ENCODE measurements around the gene BEAN1. TPM values are rescaled to one million over a fixed set of nuclear protein-coding genes. Genes with fewer than 3 reads are reported as not detected.

The BEAN1 gene
- total and polyA plus RNA-seq, 9 of the 15 experiments (the other 6 are each of a cell fraction or from before 2014, with no cell fraction given) = not detected

GRCh38 chr16:66444049-66444481 lies 17.0 kb downstream of the BEAN1 start:
- no peaks in the 10 kb centered on the region for H3K36me3 ChIP-seq (ENCODE audit: control insufficient read depth, insufficient read depth, low read length)
- WGBS (ENCODE audit: insufficient coverage, low coverage, missing lambda C conversion rate) = 4% methylated on average over 3 of the region's 3 CpGs
- ChIA-PET CTCF (ENCODE audit: low intra/inter-chr PET ratio) (no interaction called here), POLR2A (interaction anchor here (1.2 kb wide), 1 partner anchor 24 kb away, joined by 3 read pairs; no protein-coding TSS in a partner anchor)
- FAIRE-seq = no peak
- no peaks in the 10 kb centered on the region for H4K20me1 ChIP-seq (replicated peaks; ENCODE audit: control insufficient read depth, insufficient read depth, low read length)
- H3K9me3 ChIP-seq (replicated peaks; ENCODE audit: control insufficient read depth, insufficient read depth, low read depth, low read length) = no peaks in the 10 kb centered on the region
- peak; percentile 76 for ATAC-seq
- BruUV-seq (replicated peaks) = no TSS peak
- intact Hi-C loops (cut with micrococcal nuclease) = no loop called here
- no peak overlapping the region for H3K4me3 ChIP-seq
- H3K27me3 ChIP-seq (ENCODE audit: control insufficient read depth in 2 of 2, insufficient read depth in 2 of 2, low read length in 2 of 2) = peaks cover 6 to 51% of the 10 kb centered on the region in 2 experiments; a peak in 3 of 5 replicates
- no peak overlapping the region for H2AFZ ChIP-seq (ENCODE audit: low read depth, low read length)
- TF ChIP-seq CTCF (IDR thresholded peaks at IDR 0.05 in 2 of 3, conservative IDR thresholded peaks at IDR 0.05 in 1 of 3; ENCODE audit: insufficient read depth in 2 of 3, low read depth in 1 of 3, low read length in 3 of 3) (peak in 2 of 3 experiments; percentile 11 to 36; a peak in 2 of 6 replicates), ZNF561 (CRISPR knock-in tag; conservative IDR thresholded peaks at IDR 0.05) (no peak)
- no peak for DNase-seq (ENCODE audit: extremely low read depth in 1 of 4, low spot score in 3 of 4)
- H3K9ac ChIP-seq (ENCODE audit: insufficient read depth in 1 of 2, low read depth in 2 of 2, low read length in 2 of 2) = no peak overlapping the region
- no peak overlapping the region for H3K4me2 ChIP-seq (ENCODE audit: insufficient read depth, low read length)
- H3K4me1 ChIP-seq (replicated peaks in 1 of 2; ENCODE audit: control insufficient read depth in 2 of 2, insufficient read depth in 2 of 2, low read length in 2 of 2) = no peaks in the 10 kb centered on the region
- H3K27ac ChIP-seq (ENCODE audit: extremely low read depth, low read depth, low read length) = no peak overlapping the region
- no peaks in the 10 kb centered on the region for H3K9me1 ChIP-seq (ENCODE audit: control insufficient read depth, insufficient read depth, low read length)
- no peaks in the 10 kb centered on the region for H3K79me2 ChIP-seq (ENCODE audit: control insufficient read depth, insufficient read depth, low read length)
- in situ Hi-C loops (cut with MboI) = no loop called here

- Histone ChIP-seq H3K4me3 (no peak overlapping the region), H3K27ac (ENCODE audit: extremely low read depth, low read depth, low read length) (no peak overlapping the region), H3K9ac (ENCODE audit: insufficient read depth in 1 of 2, low read depth in 2 of 2, low read length in 2 of 2) (no peak overlapping the region), H2AFZ (ENCODE audit: low read depth, low read length) (no peak overlapping the region), H3K4me2 (ENCODE audit: insufficient read depth, low read length) (no peak overlapping the region), H3K9me1 (ENCODE audit: control insufficient read depth, insufficient read depth, low read length) (no peaks in the 10 kb centered on the region), H3K9me3 (replicated peaks; ENCODE audit: control insufficient read depth, insufficient read depth, low read depth, low read length) (no peaks in the 10 kb centered on the region), H3K36me3 (ENCODE audit: control insufficient read depth, insufficient read depth, low read length) (no peaks in the 10 kb centered on the region), H3K4me1 (replicated peaks in 1 of 2; ENCODE audit: control insufficient read depth in 2 of 2, insufficient read depth in 2 of 2, low read length in 2 of 2) (no peaks in the 10 kb centered on the region), H4K20me1 (replicated peaks; ENCODE audit: control insufficient read depth, insufficient read depth, low read length) (no peaks in the 10 kb centered on the region), H3K27me3 (ENCODE audit: control insufficient read depth in 2 of 2, insufficient read depth in 2 of 2, low read length in 2 of 2) (peaks cover 3 to 35% of the 10 kb centered on the region in 2 experiments; a peak in 2 of 5 replicates), H3K79me2 (ENCODE audit: control insufficient read depth, insufficient read depth, low read length) (no peaks in the 10 kb centered on the region)
- ATAC-seq = no peak
- 0% methylated on average over 1 of the region's 1 CpG for WGBS (ENCODE audit: insufficient coverage, low coverage, missing lambda C conversion rate)
- intact Hi-C loops (cut with micrococcal nuclease) (no loop called here), in situ Hi-C loops (cut with MboI) (no loop called here)
- ChIA-PET POLR2A (interaction anchor here (0.6 kb wide), 2 partner anchors 55 to 360 kb away, joined by 3 to 4 read pairs; no protein-coding TSS in a partner anchor), CTCF (ENCODE audit: low intra/inter-chr PET ratio) (no interaction called here)
- no peak for DNase-seq (ENCODE audit: extremely low read depth in 1 of 4, low spot score in 3 of 4)
- FAIRE-seq = no peak
- BruUV-seq (replicated peaks) = no TSS peak
- no peak for TF ChIP-seq IRF1 (CRISPR knock-in tag; IDR thresholded peaks at IDR 0.05; ENCODE audit: borderline replicate concordance)
- no peak for TF ChIP-seq ZNF592 (IDR thresholded peaks at IDR 0.05)
- no peak for TF ChIP-seq KLF10 (CRISPR knock-in tag; IDR thresholded peaks at IDR 0.05)
- no peak for TF ChIP-seq PTTG1 (tag; IDR thresholded peaks at IDR 0.05; ENCODE audit: low read depth)
- TF ChIP-seq TCF15 (CRISPR knock-in tag; IDR thresholded peaks at IDR 0.05) = no peak
Measured at GRCh38 chr16:66446737-66447136, 19.6 kb downstream of the BEAN1 start.

Measured in K562 (cell line).